ENCODE data around the gene LRGUK. TPM values are rescaled to one million over a fixed set of nuclear protein-coding genes. Genes with fewer than 3 reads are reported as not detected.

The LRGUK gene
- total RNA-seq, 2 experiments from 2014 or later = 0.07 TPM

GRCh38 chr7:134301592-134301991 is 174.5 kb downstream of the LRGUK start:
- no peaks in the 10 kb centered on the region for H3K4me1 Mint-ChIP-seq (ENCODE audit: low read depth)
- no peak overlapping the region for H3K27ac Mint-ChIP-seq
- H3K27me3 Mint-ChIP-seq = no peaks in the 10 kb centered on the region
- no peak for DNase-seq
- CTCF ChIA-PET = interaction anchor here (1.0 kb wide), 1 partner anchor 119 kb away, joined by 3 read pairs; no protein-coding TSS in a partner anchor
- no peaks in the 10 kb centered on the region for H3K9me3 Mint-ChIP-seq
- H3K4me3 Mint-ChIP-seq = no peak overlapping the region
- intact Hi-C loops (cut with micrococcal nuclease) = no loop called here
- POLR2A ChIA-PET = no interaction called here
- H3K36me3 Mint-ChIP-seq = peaks cover 40% of the 10 kb centered on the region

GRCh38 chr7:134302120-134302519 is 175.0 kb downstream of the LRGUK start:
- intact Hi-C loops (cut with micrococcal nuclease) = no loop called here
- Mint-ChIP-seq H3K4me3 (no peak overlapping the region), H3K9me3 (no peaks in the 10 kb centered on the region), H3K27ac (no peak overlapping the region), H3K4me1 (ENCODE audit: low read depth) (no peaks in the 10 kb centered on the region), H3K27me3 (no peaks in the 10 kb centered on the region), H3K36me3 (peaks cover 40% of the 10 kb centered on the region)
- no peak for DNase-seq
- ChIA-PET CTCF (no interaction called here), POLR2A (no interaction called here)

- Mint-ChIP-seq H3K27ac (no peak overlapping the region), H3K9me3 (no peaks in the 10 kb centered on the region), H3K36me3 (peaks cover 23% of the 10 kb centered on the region), H3K4me1 (ENCODE audit: low read depth) (no peaks in the 10 kb centered on the region), H3K27me3 (no peaks in the 10 kb centered on the region), H3K4me3 (no peak overlapping the region)
- CTCF ChIA-PET = no interaction called here
- intact Hi-C loops (cut with micrococcal nuclease) = no loop called here
- POLR2A ChIA-PET = no interaction called here
- DNase-seq = no peak
These were observed 180.2 kb downstream of the LRGUK start for GRCh38 chr7:134307320-134307719.

GRCh38 chr7:134308548-134308947 is 181.4 kb downstream of the LRGUK start:
- no peak overlapping the region for H3K4me3 Mint-ChIP-seq
- POLR2A ChIA-PET = no interaction called here

GRCh38 chr7:134311807-134312206 is 184.7 kb downstream of the LRGUK start:
- intact Hi-C loops (cut with micrococcal nuclease) = loop anchor here (10.0 kb wide), 1 partner anchor 853 kb away; no protein-coding TSS in a partner anchor
- H3K4me3 Mint-ChIP-seq = no peak overlapping the region
- H3K27me3 Mint-ChIP-seq = no peaks in the 10 kb centered on the region
- no peak for DNase-seq
- H3K4me1 Mint-ChIP-seq (ENCODE audit: low read depth) = peaks cover 11% of the 10 kb centered on the region
- H3K36me3 Mint-ChIP-seq = peaks cover 5% of the 10 kb centered on the region
- no peak overlapping the region for H3K27ac Mint-ChIP-seq
- no peaks in the 10 kb centered on the region for H3K9me3 Mint-ChIP-seq
- CTCF ChIA-PET = no interaction called here
- POLR2A ChIA-PET = no interaction called here

More at GRCh38 chr7:134308548-134308947, 181.4 kb downstream of the LRGUK start:
- H3K4me1 Mint-ChIP-seq (ENCODE audit: low read depth) = no peaks in the 10 kb centered on the region
- no peaks in the 10 kb centered on the region for H3K27me3 Mint-ChIP-seq
- H3K36me3 Mint-ChIP-seq = peaks cover 19% of the 10 kb centered on the region
- intact Hi-C loops (cut with micrococcal nuclease) = no loop called here
- DNase-seq = no peak
- no peaks in the 10 kb centered on the region for H3K9me3 Mint-ChIP-seq
- no peak overlapping the region for H3K27ac Mint-ChIP-seq
- CTCF ChIA-PET = no interaction called here

DNA sequence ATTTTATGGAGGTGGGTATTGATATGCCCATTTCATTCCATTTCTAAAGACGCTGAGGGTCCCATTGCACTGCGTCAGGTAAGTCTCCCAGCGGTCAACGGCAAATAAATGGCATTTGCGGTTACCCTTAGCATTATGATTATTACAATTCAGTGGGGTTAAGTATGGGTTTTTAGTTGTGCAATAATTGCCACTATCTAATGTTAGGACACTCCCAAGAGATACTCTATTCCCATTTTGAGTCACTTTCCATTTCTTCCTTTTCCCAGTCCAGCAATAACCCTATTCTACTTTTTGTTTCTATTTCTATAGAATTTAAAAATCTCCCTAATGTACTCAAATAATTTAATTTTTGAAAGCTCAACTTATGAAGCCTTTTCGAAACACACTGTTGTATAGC is 185.6 kb downstream of the LRGUK start:
- Mint-ChIP-seq H3K4me3 (no peak overlapping the region), H3K4me1 (ENCODE audit: low read depth) (peaks cover 18% of the 10 kb centered on the region), H3K9me3 (no peaks in the 10 kb centered on the region), H3K27me3 (no peaks in the 10 kb centered on the region), H3K27ac (no peak overlapping the region), H3K36me3 (peaks cover 5% of the 10 kb centered on the region)
- intact Hi-C loops (cut with micrococcal nuclease) = loop anchor here (10.0 kb wide), 1 partner anchor 852 kb away; no protein-coding TSS in a partner anchor
- DNase-seq = no peak
- ChIA-PET POLR2A (no interaction called here), CTCF (no interaction called here)

GRCh38 chr7:134313543-134313942 is 186.4 kb downstream of the LRGUK start:
- peaks cover 19% of the 10 kb centered on the region for H3K4me1 Mint-ChIP-seq (ENCODE audit: low read depth)
- H3K9me3 Mint-ChIP-seq = no peaks in the 10 kb centered on the region
- H3K36me3 Mint-ChIP-seq = peaks cover 2% of the 10 kb centered on the region
- H3K27me3 Mint-ChIP-seq = no peaks in the 10 kb centered on the region
- intact Hi-C loops (cut with micrococcal nuclease) = loop anchor here (10.0 kb wide), 1 partner anchor 851 kb away; no protein-coding TSS in a partner anchor
- ChIA-PET CTCF (no interaction called here), POLR2A (no interaction called here)
- no peak overlapping the region for H3K27ac Mint-ChIP-seq
- H3K4me3 Mint-ChIP-seq = no peak overlapping the region
- DNase-seq = no peak

Other genes starting within 250 kb of the LRGUK start
- gene SLC35B4, start 189.6 kb downstream of the LRGUK start, total RNA-seq = 10 to 100 TPM; 10.9 to 14.5 TPM